ENCODE measurements around the gene VGF. TPM values are rescaled to one million over a fixed set of nuclear protein-coding genes. Genes with fewer than 3 reads are reported as not detected.
"Not testable (repeated sequence)": the region's sequence is repeated elsewhere in the genome, so short reads cannot be mapped to it uniquely, and the experiment has no call there.

The VGF gene
- total and polyA plus RNA-seq, 7 donors, result 0.03 to 4.3 (median 0.10) TPM; not detected in 4

DNA sequence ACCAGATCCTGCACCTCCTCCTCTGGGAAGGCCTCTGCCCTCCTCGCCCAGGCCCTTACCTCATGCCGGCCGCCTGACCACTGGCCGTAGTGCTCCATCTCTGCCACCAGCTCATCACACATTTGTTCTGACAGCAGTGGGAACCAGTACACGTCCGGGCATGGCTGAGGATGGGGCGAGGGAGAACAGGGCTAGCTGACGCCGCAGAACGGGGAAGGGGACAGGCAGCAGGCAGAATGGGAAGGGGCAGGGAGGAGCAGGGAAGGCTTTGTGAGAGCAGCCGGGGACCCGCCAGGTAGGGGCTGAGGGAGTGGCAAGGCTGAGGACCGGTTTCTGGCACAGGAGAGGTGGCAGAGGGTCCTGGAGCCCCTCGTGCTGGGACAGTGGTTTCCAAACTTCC, 43.4 kb upstream of the VGF start:
- no peak overlapping the region for H3K4me3 ChIP-seq

DNA sequence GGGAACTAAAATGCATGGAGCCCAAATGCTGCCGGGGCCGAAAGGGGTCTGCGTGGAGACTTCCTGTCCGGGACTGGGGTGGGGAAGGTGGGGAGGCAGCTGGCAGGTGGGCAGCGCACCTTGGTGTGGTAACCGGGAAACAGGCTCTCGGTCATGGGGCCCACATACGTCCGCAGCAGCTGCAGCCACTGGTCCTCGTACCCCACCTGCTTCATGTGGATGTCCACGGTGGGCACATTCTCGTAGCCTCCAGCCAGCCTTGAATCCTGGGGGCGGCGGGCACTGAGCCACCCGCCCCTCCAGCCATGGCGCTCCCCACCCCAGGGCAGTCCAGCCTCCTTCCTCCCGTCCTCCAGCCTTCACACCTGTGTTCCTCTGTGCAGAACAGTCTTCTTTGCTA, 42.1 kb upstream of the VGF start:
- no peak for DNase-seq
- intact Hi-C loops (cut with DNase I), result no loop called here
- H3K36me3 ChIP-seq (ENCODE audit: insufficient read depth in 1 of 2, low read depth in 1 of 2), result peaks cover 7 to 56% of the 10 kb centered on the region in 2 donors
- ATAC-seq, result no peak
- H3K4me3 ChIP-seq, result no peak overlapping the region
- no peaks in the 10 kb centered on the region for H3K4me1 ChIP-seq
- 87 to 92% (median 88%) methylated on average over 17 of the region's 17 CpGs for WGBS, 3 donors
- peaks cover 0 to 10% (median 6%) of the 10 kb centered on the region in 3 donors for H3K27me3 ChIP-seq (ENCODE audit: insufficient read depth in 3 of 3, low read length in 2 of 3)
- TF ChIP-seq, protein P1, sequence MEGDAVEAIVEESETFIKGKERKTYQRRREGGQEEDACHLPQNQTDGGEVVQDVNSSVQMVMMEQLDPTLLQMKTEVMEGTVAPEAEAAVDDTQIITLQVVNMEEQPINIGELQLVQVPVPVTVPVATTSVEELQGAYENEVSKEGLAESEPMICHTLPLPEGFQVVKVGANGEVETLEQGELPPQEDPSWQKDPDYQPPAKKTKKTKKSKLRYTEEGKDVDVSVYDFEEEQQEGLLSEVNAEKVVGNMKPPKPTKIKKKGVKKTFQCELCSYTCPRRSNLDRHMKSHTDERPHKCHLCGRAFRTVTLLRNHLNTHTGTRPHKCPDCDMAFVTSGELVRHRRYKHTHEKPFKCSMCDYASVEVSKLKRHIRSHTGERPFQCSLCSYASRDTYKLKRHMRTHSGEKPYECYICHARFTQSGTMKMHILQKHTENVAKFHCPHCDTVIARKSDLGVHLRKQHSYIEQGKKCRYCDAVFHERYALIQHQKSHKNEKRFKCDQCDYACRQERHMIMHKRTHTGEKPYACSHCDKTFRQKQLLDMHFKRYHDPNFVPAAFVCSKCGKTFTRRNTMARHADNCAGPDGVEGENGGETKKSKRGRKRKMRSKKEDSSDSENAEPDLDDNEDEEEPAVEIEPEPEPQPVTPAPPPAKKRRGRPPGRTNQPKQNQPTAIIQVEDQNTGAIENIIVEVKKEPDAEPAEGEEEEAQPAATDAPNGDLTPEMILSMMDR (IDR thresholded peaks at IDR 0.05), result no peak
- no peaks in the 10 kb centered on the region for H3K9me3 ChIP-seq
- H3K27ac ChIP-seq, result no peak overlapping the region

More for the DNA sequence above, 43.4 kb upstream of the VGF start:
- DNase-seq (no peak), ATAC-seq (no peak)
- Histone ChIP-seq H3K36me3 (ENCODE audit: insufficient read depth in 1 of 2, low read depth in 1 of 2) (peaks cover 7 to 69% of the 10 kb centered on the region in 2 donors), H3K9me3 (no peaks in the 10 kb centered on the region), H3K27me3 (ENCODE audit: insufficient read depth in 3 of 3, low read length in 2 of 3) (no peaks in the 10 kb centered on the region), H3K4me1 (no peaks in the 10 kb centered on the region), H3K27ac (no peak overlapping the region)
- TF ChIP-seq, protein P1 (IDR thresholded peaks at IDR 0.05), result no peak
- WGBS, 3 donors, result 88 to 93% (median 89%) methylated on average over 14 of the region's 14 CpGs
- intact Hi-C loops (cut with DNase I), result no loop called here

DNA sequence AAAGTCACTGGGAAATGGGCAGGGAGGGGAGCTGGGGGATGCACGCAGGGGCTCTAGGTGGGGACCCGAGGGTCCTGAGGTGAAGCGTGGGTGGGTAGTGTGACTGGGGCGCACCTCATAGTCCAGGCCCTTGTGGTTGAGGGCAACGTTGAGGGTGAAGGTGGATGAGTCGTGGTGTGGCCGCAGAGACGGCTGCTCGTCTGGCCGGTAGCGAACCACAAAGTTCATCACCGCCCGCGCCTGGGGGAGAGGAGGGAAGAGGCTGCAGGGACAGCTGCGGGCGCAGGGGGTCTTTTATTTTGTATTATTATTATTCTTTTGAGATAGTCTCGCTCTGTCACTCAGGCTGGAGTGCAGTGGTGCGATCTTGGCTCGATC, 41.3 kb upstream of the VGF start:
- H3K27ac ChIP-seq, result no peak overlapping the region
- no peak for DNase-seq

DNA sequence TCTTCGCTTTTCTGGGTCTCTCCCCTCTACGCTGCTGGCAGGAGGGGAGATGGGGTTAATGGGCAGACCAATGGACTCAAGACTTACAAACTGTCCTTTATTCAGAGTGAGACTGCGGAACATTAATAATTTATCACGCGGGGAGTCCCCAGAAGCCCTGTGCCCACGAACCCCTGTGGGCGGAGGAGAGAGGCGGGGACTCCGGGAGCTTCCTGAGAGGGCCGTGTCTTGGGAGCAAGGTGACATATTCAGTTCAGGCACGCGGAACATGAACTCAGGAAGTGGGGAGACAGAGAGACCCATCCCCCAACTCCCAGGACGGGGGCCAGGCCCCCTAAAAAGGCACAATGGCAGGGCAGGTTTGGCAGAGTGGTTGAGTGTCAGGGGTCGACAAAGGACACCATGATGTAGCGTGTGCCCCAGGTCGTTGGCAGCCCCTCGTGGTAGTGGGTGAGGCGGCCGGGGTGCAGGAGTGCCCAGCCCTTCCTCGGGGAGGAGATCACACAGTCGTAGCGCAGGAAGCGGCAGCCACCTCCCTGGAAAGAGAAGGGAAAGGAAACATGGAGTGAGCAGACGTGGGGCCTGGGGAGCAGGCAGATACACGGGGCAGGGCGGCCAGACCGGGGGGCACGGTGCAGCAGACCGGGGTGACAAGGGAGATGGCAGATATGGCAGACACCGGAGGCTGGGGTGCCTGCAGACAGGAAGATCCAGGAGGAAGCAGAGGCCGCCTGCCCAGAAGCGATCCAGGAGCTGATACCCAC, 40.7 kb upstream of the VGF start:
- Histone ChIP-seq H3K27me3 (ENCODE audit: insufficient read depth in 3 of 3, low read length in 2 of 3) (peaks cover 0 to 23% (median 14%) of the 10 kb centered on the region in 3 donors), H3K4me1 (peaks cover 6% of the 10 kb centered on the region), H3K4me3 (no peak overlapping the region), H3K9me3 (no peaks in the 10 kb centered on the region), H3K27ac (no peak overlapping the region), H3K36me3 (ENCODE audit: insufficient read depth in 1 of 2, low read depth in 1 of 2) (peaks cover 7 to 43% of the 10 kb centered on the region in 2 donors)
- DNase-seq, result no peak
- intact Hi-C loops (cut with DNase I), result no loop called here
- TF ChIP-seq, protein P1 (IDR thresholded peaks at IDR 0.05), result no peak
- ATAC-seq, result peak in 1 of 4 donors; percentile 6
- WGBS, 3 donors, result 80 to 83% (median 82%) methylated on average over 32 of the region's 32 CpGs

More for the DNA sequence above, 41.3 kb upstream of the VGF start:
- no peak overlapping the region for H3K4me3 ChIP-seq
- H3K4me1 ChIP-seq, result peaks cover 5% of the 10 kb centered on the region
- ATAC-seq, result no peak
- 87 to 90% (median 88%) methylated on average over 16 to 19 of the region's 19 CpGs for WGBS, 3 donors
- peaks cover 7 to 49% of the 10 kb centered on the region in 2 donors for H3K36me3 ChIP-seq (ENCODE audit: insufficient read depth in 1 of 2, low read depth in 1 of 2)
- TF ChIP-seq, protein P1 (IDR thresholded peaks at IDR 0.05), result no peak
- no peaks in the 10 kb centered on the region for H3K9me3 ChIP-seq
- H3K27me3 ChIP-seq (ENCODE audit: insufficient read depth in 3 of 3, low read length in 2 of 3), result peaks cover 0 to 18% (median 12%) of the 10 kb centered on the region in 3 donors
- intact Hi-C loops (cut with DNase I), result no loop called here

DNA sequence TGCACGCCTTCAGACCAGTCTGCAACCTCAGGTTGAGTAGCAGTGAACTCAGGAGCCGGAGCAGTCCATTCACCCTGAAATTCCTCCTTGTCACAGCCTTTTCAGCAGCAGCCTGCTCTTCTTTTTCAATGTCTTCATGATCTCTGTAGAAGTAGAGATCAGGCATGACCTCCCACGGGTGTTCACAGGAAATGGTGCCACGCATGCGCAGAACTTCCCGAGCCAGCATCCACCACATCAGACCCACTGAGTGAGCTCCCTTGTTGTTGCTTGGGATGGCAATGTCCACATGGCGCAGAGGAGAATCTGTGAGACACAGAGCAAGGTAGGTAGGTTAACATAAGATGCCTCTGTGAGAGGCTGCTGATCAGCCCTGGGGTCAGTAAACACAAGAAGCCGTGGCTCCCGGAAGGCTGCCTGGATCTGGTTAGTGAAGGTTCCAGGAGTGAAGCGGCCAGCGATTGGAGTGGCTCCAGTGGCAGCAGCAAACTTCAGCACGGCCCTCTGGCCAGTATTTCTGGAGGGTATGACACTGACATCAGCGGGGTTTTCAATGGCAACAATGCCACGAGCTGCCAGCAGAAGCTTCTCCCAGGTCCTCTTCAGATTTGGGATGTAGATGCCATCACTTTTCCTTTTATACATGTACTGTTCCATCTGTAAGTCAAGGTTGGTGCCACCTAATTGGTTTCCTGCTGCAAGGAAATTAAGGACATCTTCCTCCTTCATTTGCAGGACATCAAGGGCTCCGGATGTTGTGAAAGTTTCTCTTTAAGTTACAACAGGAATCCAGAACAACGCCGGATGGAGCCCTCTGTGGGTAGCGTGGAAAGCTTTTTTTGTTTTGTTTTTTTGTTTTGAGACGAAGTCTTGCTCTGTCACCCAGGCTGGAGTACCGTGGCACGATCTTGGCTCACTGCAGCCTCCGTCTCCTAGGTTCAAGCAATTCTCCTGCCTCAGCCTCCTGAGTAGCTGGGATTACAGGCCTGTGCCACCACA, 38.7 kb upstream of the VGF start:
- intact Hi-C loops (cut with DNase I); DNase-seq; H3K4me1 ChIP-seq; ATAC-seq; H3K27ac ChIP-seq; H3K9me3 ChIP-seq; H3K4me3 ChIP-seq: not testable (repeated sequence)
- Histone ChIP-seq H3K27me3 (ENCODE audit: insufficient read depth in 3 of 3, low read length in 2 of 3) (peaks cover 0 to 35% (median 15%) of the 10 kb centered on the region in 3 donors), H3K36me3 (ENCODE audit: insufficient read depth in 1 of 2, low read depth in 1 of 2) (peaks cover 4 to 23% of the 10 kb centered on the region in 2 donors)
- WGBS, 3 donors, result 47 to 48% (median 48%) methylated on average over 22 of the region's 22 CpGs
